Measurements from ENCODE around the gene SETD7.

Gene SETD7

GRCh38 chr4:139537292-139537691, 18.7 kb downstream of the SETD7 start:
- Histone ChIP-seq H3K9me3 (ENCODE audit: insufficient read depth, low read depth, low read length) (no peaks in the 10 kb centered on the region), H3K79me2 (ENCODE audit: insufficient read depth, low read length) (peaks cover 32% of the 10 kb centered on the region; the same call in 1 of the 2 replicates), H3K4me1 (ENCODE audit: insufficient read depth, low read length, poor library complexity, severe bottlenecking) (no peaks in the 10 kb centered on the region), H3K4me2 (ENCODE audit: low read depth, low read length, poor library complexity, severe bottlenecking) (no peak overlapping the region), H3K9me2 (replicated peaks; ENCODE audit: low read depth, low read length) (no peaks in the 10 kb centered on the region), H3K9ac (ENCODE audit: low read depth, low read length, poor library complexity, severe bottlenecking) (no peak overlapping the region), H3F3A (ENCODE audit: low read depth) (no peaks in the 10 kb centered on the region), H3K4me3 (ENCODE audit: low read length, poor library complexity, severe bottlenecking) (no peak overlapping the region), H2AFZ (ENCODE audit: low read length) (no peak overlapping the region), H3K27me3 (ENCODE audit: insufficient read depth, low read length, poor library complexity, severe bottlenecking) (no peaks in the 10 kb centered on the region), H3K36me3 (ENCODE audit: insufficient read depth, low read length) (peaks cover 43% of the 10 kb centered on the region; the same call in 1 of the 2 replicates), H4K20me1 (ENCODE audit: insufficient read depth, low read length, poor library complexity, severe bottlenecking) (peaks cover 3% of the 10 kb centered on the region)
- TF ChIP-seq CTCF (conservative IDR thresholded peaks at IDR 0.05; ENCODE audit: low read length) = no peak

GRCh38 chr4:139535871-139536234, 20.2 kb downstream of the SETD7 start:
- no peaks in the 10 kb centered on the region for H3K4me1 ChIP-seq (ENCODE audit: insufficient read depth, low read length, poor library complexity, severe bottlenecking)
- H3K4me2 ChIP-seq (ENCODE audit: low read depth, low read length, poor library complexity, severe bottlenecking) = no peak overlapping the region
- H3K27me3 ChIP-seq (ENCODE audit: insufficient read depth, low read length, poor library complexity, severe bottlenecking) = no peaks in the 10 kb centered on the region
- H3K9me2 ChIP-seq (replicated peaks; ENCODE audit: low read depth, low read length) = no peaks in the 10 kb centered on the region
- no peak overlapping the region for H3K4me3 ChIP-seq (ENCODE audit: low read length, poor library complexity, severe bottlenecking)
- TF ChIP-seq EZH2phosphoT487 (IDR thresholded peaks at IDR 0.05; ENCODE audit: borderline replicate concordance) (no peak), CTCF (conservative IDR thresholded peaks at IDR 0.05; ENCODE audit: low read length) (no peak)
- no peaks in the 10 kb centered on the region for H3K9me3 ChIP-seq (ENCODE audit: insufficient read depth, low read depth, low read length)
- H3K36me3 ChIP-seq (ENCODE audit: insufficient read depth, low read length) = peaks cover 41% of the 10 kb centered on the region; the same call in 1 of the 2 replicates
- peaks cover 4% of the 10 kb centered on the region for H4K20me1 ChIP-seq (ENCODE audit: insufficient read depth, low read length, poor library complexity, severe bottlenecking)
- H2AFZ ChIP-seq (ENCODE audit: low read length) = no peak overlapping the region
- H3F3A ChIP-seq (ENCODE audit: low read depth) = no peaks in the 10 kb centered on the region
- peaks cover 26% of the 10 kb centered on the region; the same call in 1 of the 2 replicates for H3K79me2 ChIP-seq (ENCODE audit: insufficient read depth, low read length)
- H3K9ac ChIP-seq (ENCODE audit: low read depth, low read length, poor library complexity, severe bottlenecking) = no peak overlapping the region

GRCh38 chr4:139535228-139535870, 20.7 kb downstream of the SETD7 start:
- Histone ChIP-seq H3K4me3 (ENCODE audit: low read length, poor library complexity, severe bottlenecking) (no peak overlapping the region), H2AFZ (ENCODE audit: low read length) (no peak overlapping the region), H3K9me3 (ENCODE audit: insufficient read depth, low read depth, low read length) (no peaks in the 10 kb centered on the region), H3K36me3 (ENCODE audit: insufficient read depth, low read length) (peaks cover 36% of the 10 kb centered on the region; the same call in 1 of the 2 replicates), H3K79me2 (ENCODE audit: insufficient read depth, low read length) (peaks cover 21% of the 10 kb centered on the region; the same call in 1 of the 2 replicates), H3K27me3 (ENCODE audit: insufficient read depth, low read length, poor library complexity, severe bottlenecking) (no peaks in the 10 kb centered on the region), H3K9me2 (replicated peaks; ENCODE audit: low read depth, low read length) (no peaks in the 10 kb centered on the region), H3F3A (ENCODE audit: low read depth) (no peaks in the 10 kb centered on the region), H3K9ac (ENCODE audit: low read depth, low read length, poor library complexity, severe bottlenecking) (no peak overlapping the region), H3K4me2 (ENCODE audit: low read depth, low read length, poor library complexity, severe bottlenecking) (no peak overlapping the region), H3K4me1 (ENCODE audit: insufficient read depth, low read length, poor library complexity, severe bottlenecking) (peaks cover under 1% of the 10 kb centered on the region), H4K20me1 (ENCODE audit: insufficient read depth, low read length, poor library complexity, severe bottlenecking) (peaks cover 9% of the 10 kb centered on the region)
- no peak for TF ChIP-seq EZH2phosphoT487 (IDR thresholded peaks at IDR 0.05; ENCODE audit: borderline replicate concordance)
- TF ChIP-seq CTCF (conservative IDR thresholded peaks at IDR 0.05; ENCODE audit: low read length) = no peak
